ENCODE results near the gene SPPL2A. TPM values are rescaled to one million over a fixed set of nuclear protein-coding genes. Genes with fewer than 3 reads are reported as not detected.

Gene SPPL2A
- total and polyA plus RNA-seq, 9 of the 15 experiments (the other 6 are each of a cell fraction or from before 2014, with no cell fraction given) = 9.8 to 66.1 (median 38.0) TPM

- peak; percentile 58; the same call in 1 of the 2 replicates for TF ChIP-seq MTA1 (IDR thresholded peaks at IDR 0.05; ENCODE audit: borderline replicate concordance)
- 0 out of 2 replicates have a peak, but pooled peaks have one; percentile 68 for TF ChIP-seq GTF2F1 (IDR thresholded peaks at IDR 0.05; ENCODE audit: low read depth, low read length)
- TF ChIP-seq NFRKB (IDR thresholded peaks at IDR 0.05; ENCODE audit: low read depth) = peak; percentile 50
- TF ChIP-seq NCOA1 (IDR thresholded peaks at IDR 0.05; ENCODE audit: low read depth) = 0 out of 2 replicates have a peak, but pooled peaks have one; percentile 38
- TF ChIP-seq E2F6 (IDR thresholded peaks at IDR 0.05; ENCODE audit: borderline replicate concordance in 1 of 2, extremely low read depth in 1 of 2, insufficient read depth in 1 of 2, insufficient read length in 1 of 2, low read depth in 1 of 2, low read length in 1 of 2, poor library complexity in 1 of 2, severe bottlenecking in 1 of 2) = peak; percentile 97 to 99
- TF ChIP-seq CREB3L1 (IDR thresholded peaks at IDR 0.05; ENCODE audit: borderline replicate concordance, low read depth) = peak; percentile 95
- TF ChIP-seq POLR2AphosphoS2 (IDR thresholded peaks at IDR 0.05; ENCODE audit: low read length) = no peak
- TF ChIP-seq TCF15 (CRISPR knock-in tag; IDR thresholded peaks at IDR 0.05) = no peak
- TF ChIP-seq HMBOX1 (IDR thresholded peaks at IDR 0.05) = peak; percentile 49; the same call in 1 of the 2 replicates
- peak; percentile 80 for TF ChIP-seq PHF20 (IDR thresholded peaks at IDR 0.05; ENCODE audit: partially characterized antibody)
- TF ChIP-seq MAFK (IDR thresholded peaks at IDR 0.05; ENCODE audit: low read length) = 0 out of 2 replicates have a peak, but pooled peaks have one; percentile 6
- TF ChIP-seq CREM (IDR thresholded peaks at IDR 0.05; ENCODE audit: low read depth) = peak; percentile 82
- peak; percentile 88 for TF ChIP-seq POLR2A (conservative IDR thresholded peaks at IDR 0.05)
- peak; percentile 64 for TF ChIP-seq NR2C2 (CRISPR knock-in tag; IDR thresholded peaks at IDR 0.05)
- peak; percentile 93 for TF ChIP-seq NR2C2 (tag; IDR thresholded peaks at IDR 0.05)
- TF ChIP-seq EGR1 (conservative IDR thresholded peaks at IDR 0.05) = peak; percentile 76; the same call in 1 of the 2 replicates
- no peak for TF ChIP-seq E2F1 (CRISPR knock-in tag; IDR thresholded peaks at IDR 0.05)
- no peak for TF ChIP-seq PPARD (CRISPR knock-in tag; IDR thresholded peaks at IDR 0.05)
- peak; percentile 76 for TF ChIP-seq TAF1 (IDR thresholded peaks at IDR 0.05; ENCODE audit: control insufficient read depth, extremely low read depth, insufficient read depth, low read length, severe bottlenecking)
- 0 out of 2 replicates have a peak, but pooled peaks have one; percentile 84 for TF ChIP-seq ZC3H4 (CRISPR knock-in tag; IDR thresholded peaks at IDR 0.05; ENCODE audit: borderline replicate concordance)
- TF ChIP-seq ZEB2 (IDR thresholded peaks at IDR 0.05) = 0 out of 2 replicates have a peak, but pooled peaks have one; percentile 20
- TF ChIP-seq KLF13 (tag; IDR thresholded peaks at IDR 0.05; ENCODE audit: borderline replicate concordance, low read depth) = no peak
- peak; percentile 32; the same call in 1 of the 2 replicates for TF ChIP-seq NR2C1 (IDR thresholded peaks at IDR 0.05)
- TF ChIP-seq NR2C1 (tag; IDR thresholded peaks at IDR 0.05) = peak; percentile 80
Observed at GRCh38 chr15:50686469-50687301, 78.8 kb downstream of the SPPL2A start, which contains the start of gene TRPM7 (continued).
